SH-SY5Y (cell line): Measurements from ENCODE around the gene WTIP.

ENCODE experiments used
- GATA2 ChIP-seq: IDR thresholded peaks from 2 replicates; pipeline ENCODE4 v1.6.1; 2011; ENCODE audit warnings: mild to moderate bottlenecking, low read depth, low read length
- GATA3 ChIP-seq: IDR thresholded peaks from 2 replicates; pipeline ENCODE4 v1.6.1; 2011; ENCODE audit warnings: low read depth, mild to moderate bottlenecking, low read length, moderate library complexity

DNA sequence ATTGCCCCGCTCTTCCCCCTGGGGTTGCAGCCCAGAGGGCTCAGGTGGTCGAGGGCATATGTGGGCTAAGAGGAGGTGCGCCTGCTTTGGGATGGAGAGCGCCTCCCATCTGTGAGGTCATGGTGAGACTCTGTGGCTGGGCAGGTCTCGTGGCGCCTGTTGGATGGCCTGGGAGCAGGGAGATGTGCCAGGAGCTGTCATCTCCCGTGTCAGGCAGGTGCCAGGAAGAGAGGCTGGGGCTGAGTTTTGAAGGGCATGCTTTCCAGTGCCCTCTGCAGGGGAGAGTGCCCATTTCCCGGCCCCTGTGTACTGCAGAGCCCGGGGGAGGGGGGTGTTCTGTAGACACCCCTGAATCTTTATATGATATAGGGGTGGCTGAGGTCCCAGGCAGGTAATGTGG is 2.8 kb downstream of the WTIP start:
- TF ChIP-seq GATA3 (no peak), GATA2 (no peak)
